Nephron progenitor cell (in vitro differentiated cells): ENCODE results near the gene KLRF2.

Source experiments
- DNase-seq: peaks from one replicate; pipeline ENCODE4 v3.0.0; 2021
- H3K27ac Mint-ChIP-seq: 2 replicates; pipeline ENCODE4 v1.8.0; 2021; ENCODE audit warnings: mild to moderate bottlenecking, moderate library complexity, mixed read lengths
- H3K27me3 Mint-ChIP-seq: 2 replicates; pipeline ENCODE4 v1.8.0; 2021; ENCODE audit warnings: mild to moderate bottlenecking, low read depth, mixed read lengths; ENCODE audit not compliant: poor library complexity
- H3K36me3 Mint-ChIP-seq: 2 replicates; pipeline ENCODE4 v1.8.0; 2021; ENCODE audit warnings: low read depth, mixed read lengths
- H3K4me1 Mint-ChIP-seq: 2 replicates; pipeline ENCODE4 v1.8.0; 2021; ENCODE audit warnings: mixed read lengths
- H3K4me3 Mint-ChIP-seq: 2 replicates; pipeline ENCODE4 v1.8.0; 2021; ENCODE audit warnings: mild to moderate bottlenecking, moderate library complexity, mixed read lengths
- H3K9me3 Mint-ChIP-seq: 2 replicates; pipeline ENCODE4 v1.8.0; 2021; ENCODE audit warnings: mild to moderate bottlenecking, moderate library complexity, mixed read lengths
- CTCF ChIP-seq: fragments of 200-600 bp; sonication (generic); IDR thresholded peaks from 2 replicates; pipeline ENCODE4 v1.5.0; 2021; ENCODE audit warnings: antibody characterized with exemption

KLRF2 gene

GRCh38 chr12:9941838-9942237, 60.5 kb downstream of the KLRF2 start:
- Mint-ChIP-seq H3K27me3 (peaks cover 13% of the 10 kb centered on the region), H3K36me3 (no peaks in the 10 kb centered on the region), H3K9me3 (peaks cover 4% of the 10 kb centered on the region), H3K4me3 (no peak overlapping the region), H3K27ac (no peak overlapping the region), H3K4me1 (no peaks in the 10 kb centered on the region)
- DNase-seq: no peak
- TF ChIP-seq CTCF: no peak

GRCh38 chr12:9943240-9943639, 62.0 kb downstream of the KLRF2 start:
- Mint-ChIP-seq H3K9me3 (peaks cover 4% of the 10 kb centered on the region), H3K36me3 (no peaks in the 10 kb centered on the region), H3K4me1 (no peaks in the 10 kb centered on the region), H3K4me3 (no peak overlapping the region), H3K27me3 (peaks cover 13% of the 10 kb centered on the region), H3K27ac (no peak overlapping the region)
- TF ChIP-seq CTCF: no peak
- DNase-seq: peak; percentile 5

GRCh38 chr12:9944391-9944790, 63.1 kb downstream of the KLRF2 start:
- TF ChIP-seq CTCF: no peak
- peaks cover 4% of the 10 kb centered on the region for H3K9me3 Mint-ChIP-seq
- H3K27ac Mint-ChIP-seq: no peak overlapping the region
- no peak for DNase-seq
- no peaks in the 10 kb centered on the region for H3K36me3 Mint-ChIP-seq
- H3K4me1 Mint-ChIP-seq: no peaks in the 10 kb centered on the region
- no peak overlapping the region for H3K4me3 Mint-ChIP-seq
- peaks cover 13% of the 10 kb centered on the region for H3K27me3 Mint-ChIP-seq
